ENCODE measurements around the gene OR51S1. TPM values are rescaled to one million over a fixed set of nuclear protein-coding genes. Genes with fewer than 3 reads are reported as not detected.
A peak's percentile ranks its signal among the peaks of the same experiment; 100 is the strongest.

Gene OR51S1
- not detected for total RNA-seq (2021; fragmentation: NEBNext Ultra II Directional; extraction: Animal tissue kit (Norgen Biotek cat#: 25700))
- long read RNA-seq, result 0 reads

GRCh38 chr11:4848908-4849532 lies at the start of gene OR51S1:
OR51S1 (minus strand) TSS chr11:4849208; CDS start chr11:4849208, 0 bp downstream.
- no peaks in the 10 kb centered on the region for H3K4me1 Mint-ChIP-seq (ENCODE audit: low read depth)
- peaks cover 33% of the 10 kb centered on the region for H3K9me3 Mint-ChIP-seq
- no peaks in the 10 kb centered on the region; the same call in 1 of the 2 replicates for H3K27me3 Mint-ChIP-seq (ENCODE audit: insufficient read depth)
- no peaks in the 10 kb centered on the region for H3K36me3 Mint-ChIP-seq (ENCODE audit: low read depth)
- H3K27ac Mint-ChIP-seq, result no peak within 1 kb of the TSS
- no peak for TF ChIP-seq CTCF (IDR thresholded peaks at IDR 0.05)
- no peak for DNase-seq
- H3K4me3 Mint-ChIP-seq, result no peak within 1 kb of the TSS

GRCh38 chr11:4891996-4892640 lies 43.1 kb upstream of the OR51S1 start:
- TF ChIP-seq CTCF (IDR thresholded peaks at IDR 0.05), result no peak; the same call in 1 of the 2 replicates
- Mint-ChIP-seq H3K9me3 (peaks cover 9% of the 10 kb centered on the region; the same call in 1 of the 2 replicates), H3K36me3 (ENCODE audit: low read depth) (no peaks in the 10 kb centered on the region), H3K4me3 (no peak overlapping the region), H3K27me3 (ENCODE audit: insufficient read depth) (no peaks in the 10 kb centered on the region), H3K4me1 (ENCODE audit: low read depth) (no peaks in the 10 kb centered on the region; the same call in 1 of the 2 replicates), H3K27ac (no peak overlapping the region)
- peak; percentile 45 for DNase-seq

GRCh38 chr11:4890279-4890678 lies 41.3 kb upstream of the OR51S1 start:
- Mint-ChIP-seq H3K27ac (no peak overlapping the region), H3K36me3 (ENCODE audit: low read depth) (no peaks in the 10 kb centered on the region), H3K4me1 (ENCODE audit: low read depth) (no peaks in the 10 kb centered on the region; the same call in 1 of the 2 replicates), H3K9me3 (peaks cover 4% of the 10 kb centered on the region; the same call in 1 of the 2 replicates), H3K4me3 (no peak overlapping the region), H3K27me3 (ENCODE audit: insufficient read depth) (no peaks in the 10 kb centered on the region)
- no peak for TF ChIP-seq CTCF (IDR thresholded peaks at IDR 0.05)
- DNase-seq, result no peak

GRCh38 chr11:4887591-4887990 lies 38.6 kb upstream of the OR51S1 start:
- Mint-ChIP-seq H3K27ac (no peak overlapping the region), H3K27me3 (ENCODE audit: insufficient read depth) (no peaks in the 10 kb centered on the region), H3K4me3 (no peak overlapping the region), H3K36me3 (ENCODE audit: low read depth) (no peaks in the 10 kb centered on the region), H3K9me3 (peaks cover 11% of the 10 kb centered on the region), H3K4me1 (ENCODE audit: low read depth) (no peaks in the 10 kb centered on the region; the same call in 1 of the 2 replicates)
- DNase-seq, result no peak
- TF ChIP-seq CTCF (IDR thresholded peaks at IDR 0.05), result no peak

- H3K36me3 Mint-ChIP-seq (ENCODE audit: low read depth), result no peaks in the 10 kb centered on the region
- no peak overlapping the region for H3K4me3 Mint-ChIP-seq
- no peaks in the 10 kb centered on the region for H3K27me3 Mint-ChIP-seq (ENCODE audit: insufficient read depth)
- H3K9me3 Mint-ChIP-seq, result peaks cover 11% of the 10 kb centered on the region
- no peak for DNase-seq
- TF ChIP-seq CTCF (IDR thresholded peaks at IDR 0.05), result no peak
- H3K4me1 Mint-ChIP-seq (ENCODE audit: low read depth), result no peaks in the 10 kb centered on the region
- no peak overlapping the region for H3K27ac Mint-ChIP-seq
Observed at GRCh38 chr11:4886186-4886585, 37.2 kb upstream of the OR51S1 start.

All from HFFc6 (cell line).